Ishikawa (cell line): ENCODE results near the gene EML4.

Experiments used
- CEBPB ChIP-seq: IDR thresholded peaks from 2 replicates; pipeline ENCODE4 v1.6.1; 2012
- CREB1 ChIP-seq: IDR thresholded peaks from 2 replicates; pipeline ENCODE4 v1.6.1; 2012; ENCODE audit warnings: low read depth
- EGR1 ChIP-seq: IDR thresholded peaks from 2 replicates; pipeline ENCODE4 v1.6.1; 2012
- EP300 ChIP-seq: IDR thresholded peaks from 2 replicates; pipeline ENCODE4 v1.6.1; 2012; ENCODE audit warnings: borderline replicate concordance
- NFIC ChIP-seq: IDR thresholded peaks from 2 replicates; pipeline ENCODE4 v1.6.1; 2012
- RAD21 ChIP-seq: IDR thresholded peaks from 2 replicates; pipeline ENCODE4 v1.6.1; 2012; ENCODE audit warnings: low read depth
- TAF1 ChIP-seq: IDR thresholded peaks from 2 replicates; pipeline ENCODE4 v1.6.1; 2012; ENCODE audit warnings: low read depth, mild to moderate bottlenecking
- TCF12 ChIP-seq: IDR thresholded peaks from 2 replicates; pipeline ENCODE4 v1.6.1; 2012; ENCODE audit warnings: low read depth
- TEAD4 ChIP-seq: IDR thresholded peaks from 2 replicates; pipeline ENCODE4 v1.6.1; 2012
- YY1 ChIP-seq: IDR thresholded peaks from 2 replicates; pipeline ENCODE4 v1.6.1; 2012; ENCODE audit warnings: low read depth
- ZBTB7A ChIP-seq: IDR thresholded peaks from 2 replicates; pipeline ENCODE4 v1.6.1; 2012; ENCODE audit warnings: low read depth
- TF ChIP-seq, protein P1 (sequence below): IDR thresholded peaks from 2 replicates; pipeline ENCODE4 v1.6.1; 2012
- TF ChIP-seq, protein P2 (sequence below): IDR thresholded peaks from 2 replicates; pipeline ENCODE4 v1.6.1; 2012
- TF ChIP-seq, protein P3 (sequence below): IDR thresholded peaks from 2 replicates; pipeline ENCODE4 v1.6.1; 2012; ENCODE audit warnings: low read depth, mild to moderate bottlenecking

EML4 gene

DNA sequence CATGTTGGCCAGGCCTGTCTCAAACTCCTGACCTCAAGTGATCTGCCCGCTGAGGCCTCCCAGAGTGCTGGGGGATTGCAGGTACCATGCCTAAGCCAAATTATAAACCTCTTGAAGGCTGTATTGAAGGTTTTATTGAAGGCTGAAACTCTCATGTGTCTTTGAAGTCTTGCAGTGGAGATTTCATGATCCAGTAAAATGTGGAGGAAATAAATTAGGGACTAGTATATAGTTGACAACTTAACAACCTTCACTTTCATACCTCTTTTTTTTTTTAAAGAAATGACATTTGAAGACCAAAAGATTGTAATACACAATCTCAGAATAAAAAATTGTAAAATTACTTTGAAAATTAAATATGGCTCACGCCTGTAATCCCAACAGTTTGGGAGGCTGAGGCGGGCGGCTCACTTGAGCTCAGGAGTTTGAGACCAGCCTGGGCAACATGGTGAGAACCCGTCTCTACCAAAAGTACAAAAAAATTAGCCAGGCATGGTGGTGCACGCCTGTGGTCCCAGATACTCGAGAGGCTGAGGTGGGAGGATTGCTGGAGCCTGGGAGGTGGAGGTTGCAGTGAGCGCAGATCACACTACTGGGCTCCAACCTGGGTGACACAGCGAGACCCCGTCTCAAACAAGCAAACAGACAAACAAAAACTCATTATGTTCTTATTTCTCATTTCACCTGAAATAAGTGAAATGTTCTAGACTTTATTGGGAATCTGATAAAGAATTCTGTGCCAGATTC, 8.0 kb downstream of the EML4 start:
- TF ChIP-seq, protein P1, sequence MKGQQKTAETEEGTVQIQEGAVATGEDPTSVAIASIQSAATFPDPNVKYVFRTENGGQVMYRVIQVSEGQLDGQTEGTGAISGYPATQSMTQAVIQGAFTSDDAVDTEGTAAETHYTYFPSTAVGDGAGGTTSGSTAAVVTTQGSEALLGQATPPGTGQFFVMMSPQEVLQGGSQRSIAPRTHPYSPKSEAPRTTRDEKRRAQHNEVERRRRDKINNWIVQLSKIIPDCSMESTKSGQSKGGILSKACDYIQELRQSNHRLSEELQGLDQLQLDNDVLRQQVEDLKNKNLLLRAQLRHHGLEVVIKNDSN: no peak
- TF ChIP-seq, protein P2, sequence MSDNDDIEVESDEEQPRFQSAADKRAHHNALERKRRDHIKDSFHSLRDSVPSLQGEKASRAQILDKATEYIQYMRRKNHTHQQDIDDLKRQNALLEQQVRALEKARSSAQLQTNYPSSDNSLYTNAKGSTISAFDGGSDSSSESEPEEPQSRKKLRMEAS: no peak
- TF ChIP-seq ZBTB7A (no peak), TCF12 (no peak), RAD21 (no peak), EP300 (no peak), CREB1 (no peak)
- TF ChIP-seq, protein P3, sequence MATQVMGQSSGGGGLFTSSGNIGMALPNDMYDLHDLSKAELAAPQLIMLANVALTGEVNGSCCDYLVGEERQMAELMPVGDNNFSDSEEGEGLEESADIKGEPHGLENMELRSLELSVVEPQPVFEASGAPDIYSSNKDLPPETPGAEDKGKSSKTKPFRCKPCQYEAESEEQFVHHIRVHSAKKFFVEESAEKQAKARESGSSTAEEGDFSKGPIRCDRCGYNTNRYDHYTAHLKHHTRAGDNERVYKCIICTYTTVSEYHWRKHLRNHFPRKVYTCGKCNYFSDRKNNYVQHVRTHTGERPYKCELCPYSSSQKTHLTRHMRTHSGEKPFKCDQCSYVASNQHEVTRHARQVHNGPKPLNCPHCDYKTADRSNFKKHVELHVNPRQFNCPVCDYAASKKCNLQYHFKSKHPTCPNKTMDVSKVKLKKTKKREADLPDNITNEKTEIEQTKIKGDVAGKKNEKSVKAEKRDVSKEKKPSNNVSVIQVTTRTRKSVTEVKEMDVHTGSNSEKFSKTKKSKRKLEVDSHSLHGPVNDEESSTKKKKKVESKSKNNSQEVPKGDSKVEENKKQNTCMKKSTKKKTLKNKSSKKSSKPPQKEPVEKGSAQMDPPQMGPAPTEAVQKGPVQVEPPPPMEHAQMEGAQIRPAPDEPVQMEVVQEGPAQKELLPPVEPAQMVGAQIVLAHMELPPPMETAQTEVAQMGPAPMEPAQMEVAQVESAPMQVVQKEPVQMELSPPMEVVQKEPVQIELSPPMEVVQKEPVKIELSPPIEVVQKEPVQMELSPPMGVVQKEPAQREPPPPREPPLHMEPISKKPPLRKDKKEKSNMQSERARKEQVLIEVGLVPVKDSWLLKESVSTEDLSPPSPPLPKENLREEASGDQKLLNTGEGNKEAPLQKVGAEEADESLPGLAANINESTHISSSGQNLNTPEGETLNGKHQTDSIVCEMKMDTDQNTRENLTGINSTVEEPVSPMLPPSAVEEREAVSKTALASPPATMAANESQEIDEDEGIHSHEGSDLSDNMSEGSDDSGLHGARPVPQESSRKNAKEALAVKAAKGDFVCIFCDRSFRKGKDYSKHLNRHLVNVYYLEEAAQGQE: no peak

DNA sequence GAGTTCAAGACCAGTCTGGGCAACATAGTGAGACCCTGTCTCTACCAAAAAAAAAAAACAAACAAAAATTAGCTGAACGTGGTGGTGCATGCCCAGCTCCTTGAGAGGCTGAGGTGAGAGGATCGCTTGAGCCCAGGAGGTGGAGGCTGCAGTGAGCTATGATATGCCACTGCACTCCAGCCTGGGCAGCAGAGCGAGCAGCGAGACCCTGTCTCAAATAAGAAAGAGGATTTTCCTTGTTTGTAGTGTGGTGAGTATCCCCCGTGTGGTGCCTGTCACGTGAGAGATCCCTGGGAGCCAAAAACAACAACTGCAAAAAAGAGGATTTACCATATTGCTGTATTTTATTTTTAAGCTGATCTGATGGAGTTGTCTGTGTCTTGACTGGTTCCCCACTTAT, 9.2 kb downstream of the EML4 start:
- TF ChIP-seq CEBPB (no peak), YY1 (no peak), EGR1 (no peak), TCF12 (no peak), CREB1 (no peak), TEAD4 (no peak), RAD21 (no peak), ZBTB7A (no peak)
- TF ChIP-seq, protein P1: no peak

DNA sequence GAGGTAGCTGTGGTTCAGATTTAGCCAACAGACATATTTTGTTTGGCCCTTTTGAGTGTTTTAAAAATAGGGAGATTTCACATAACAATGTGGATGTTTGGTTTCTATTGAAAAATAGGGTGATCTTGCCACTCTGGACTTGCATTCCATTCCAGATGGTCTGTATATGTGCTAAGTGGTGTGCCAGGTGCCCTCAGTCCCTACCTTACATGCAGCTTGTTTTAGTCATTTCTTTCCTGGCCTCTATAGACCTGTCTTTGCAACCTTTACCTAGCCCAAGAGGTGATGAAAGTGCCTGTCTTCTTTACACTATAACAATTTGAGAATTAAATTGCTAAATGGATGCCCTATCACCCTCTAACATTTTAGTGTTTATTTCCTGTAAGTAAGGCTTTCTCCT, 11.1 kb downstream of the EML4 start:
- TF ChIP-seq, protein P3: no peak

DNA sequence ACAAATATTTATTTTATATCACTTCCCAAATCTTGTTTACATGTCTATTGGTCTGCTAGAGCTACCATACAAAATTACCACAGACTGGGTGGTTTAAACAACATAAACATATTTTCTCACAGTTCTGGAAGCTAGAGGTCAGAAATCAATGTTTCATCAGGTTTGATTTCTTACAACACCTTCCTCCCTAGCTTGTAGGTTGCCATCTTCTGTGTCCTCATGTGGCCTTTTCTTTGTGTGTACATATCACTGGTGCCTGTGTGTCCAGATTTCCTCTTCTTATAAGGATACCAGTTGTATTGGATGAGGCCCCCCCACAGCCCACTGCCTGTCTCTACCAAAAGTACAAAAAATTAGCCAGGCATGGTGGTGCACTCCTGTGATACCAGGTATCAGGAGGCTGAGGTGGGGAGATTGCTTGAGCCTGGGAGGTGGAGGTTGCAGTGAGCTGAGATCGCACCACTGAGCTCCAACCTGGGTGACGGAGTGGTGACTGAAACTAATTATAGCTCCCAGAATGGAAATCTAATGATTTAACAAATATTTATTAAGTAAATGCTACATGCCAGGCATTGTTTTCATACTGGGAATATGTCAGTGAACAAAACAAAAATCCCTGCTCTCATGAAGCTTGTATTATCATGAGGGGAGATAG, 13.6 kb downstream of the EML4 start:
- no peak for TF ChIP-seq EP300
- no peak for TF ChIP-seq ZBTB7A
- no peak for TF ChIP-seq CEBPB

DNA sequence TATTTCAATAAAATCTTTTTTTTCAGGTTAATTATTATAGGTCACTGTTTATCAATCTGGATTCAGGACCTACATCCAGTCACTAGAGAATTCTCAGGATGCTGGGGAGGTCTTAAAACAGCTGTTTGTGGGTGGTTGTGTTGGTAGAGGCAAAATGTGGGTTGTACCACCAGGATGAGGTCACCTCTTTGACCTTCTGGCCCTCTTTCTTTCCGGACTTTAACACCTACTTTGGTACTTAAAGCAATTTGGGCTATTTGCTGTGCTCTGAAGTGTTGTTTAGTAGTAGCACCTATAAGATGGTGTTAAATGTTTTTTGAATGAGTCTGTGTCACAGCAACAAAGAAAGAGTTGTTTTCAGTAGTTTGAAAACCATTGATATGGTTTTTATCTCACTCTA, 14.6 kb downstream of the EML4 start:
- TF ChIP-seq, protein P1: no peak
- TF ChIP-seq RAD21 (no peak), TCF12 (no peak), YY1 (no peak), TAF1 (no peak), CEBPB (no peak), ZBTB7A (no peak), CREB1 (no peak), EP300 (no peak), EGR1 (no peak), NFIC (no peak), TEAD4 (no peak)
- TF ChIP-seq, protein P3: no peak
